HepG2 (cell line): ENCODE data around the gene SLC6A5. TPM values are rescaled to one million over a fixed set of nuclear protein-coding genes. Genes with fewer than 3 reads are reported as not detected.

Experiments used
- HOXA7 ChIP-seq: sonication (generic); formaldehyde crosslinking; IDR thresholded peaks from 2 replicates; pipeline ENCODE4 v1.8.1; 2022; ENCODE audit warnings: mild to moderate bottlenecking, missing genetic modification reagents, moderate library complexity
- polyA plus RNA-seq, 8 experiments: library from polyadenylated mRNA; depleted of rRNA in 3 of 8; stranded (reverse) in 7 of 8; unstranded in 1 of 8; fragments of >200 nt; fragmentation: Illumina TruSeq in 4 of 8; extraction: Trizol in 4 of 8; gene quantifications; 2 replicates each; pipeline versions ENCODE4 v1.2.1 to v1.2.3, GENCODE V29; 2011 to 2016; ENCODE audit warnings: low read depth in 4 of 8, missing spikeins in 1 of 8, mixed read lengths in 1 of 8; ENCODE audit not compliant: insufficient read depth in 1 of 8
- total RNA-seq, 5 experiments: library from RNA; depleted of rRNA; stranded (reverse); fragments of >200 nt; fragmentation: Illumina TruSeq; extraction: Trizol; gene quantifications; 2 replicates each; pipeline ENCODE4 v1.2.3, GENCODE V29; 2016; ENCODE audit warnings: low read depth in 1 of 5
- TF ChIP-seq, protein P1 (sequence below): sonication (generic); formaldehyde crosslinking; IDR thresholded peaks from 2 replicates; pipeline ENCODE4 v1.5.0; 2020; ENCODE audit warnings: mild to moderate bottlenecking, missing genetic modification reagents, borderline replicate concordance
- TF ChIP-seq, protein P2 (sequence below): sonication (generic); formaldehyde crosslinking; IDR thresholded peaks from 2 replicates; pipeline ENCODE4; 2020; ENCODE audit warnings: missing genetic modification reagents, mild to moderate bottlenecking, borderline replicate concordance
- TF ChIP-seq, protein P3 (sequence below): sonication (generic); formaldehyde crosslinking; IDR thresholded peaks from 2 replicates; pipeline ENCODE4 v1.8.0; 2022; ENCODE audit warnings: missing genetic modification reagents, mild to moderate bottlenecking, moderate library complexity, borderline replicate concordance

Gene SLC6A5
- total and polyA plus RNA-seq, 2 of the 13 experiments (the other 11 are each of a cell fraction or from before 2014, with no cell fraction given): not detected

DNA sequence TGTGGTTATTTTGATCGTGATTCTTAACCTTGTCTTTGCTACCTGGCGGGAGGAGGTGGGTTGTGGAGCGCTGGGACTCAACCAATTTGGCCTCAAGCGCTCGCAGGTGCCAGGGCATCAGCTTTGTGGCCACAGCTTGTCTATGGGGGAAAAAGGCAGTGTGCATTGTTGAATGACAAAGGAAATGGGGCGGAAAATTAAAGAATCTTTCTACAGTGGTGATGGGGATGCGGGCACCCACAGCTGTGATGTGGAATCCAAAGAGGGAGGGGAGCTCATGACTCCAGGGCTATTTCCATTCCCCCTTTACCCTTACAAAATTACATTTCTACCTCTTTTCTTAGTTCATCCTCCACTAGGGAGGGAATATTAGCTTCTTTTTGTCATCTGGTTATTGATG lies 1.1 kb downstream of the SLC6A5 start (continued):
- TF ChIP-seq, protein P1, sequence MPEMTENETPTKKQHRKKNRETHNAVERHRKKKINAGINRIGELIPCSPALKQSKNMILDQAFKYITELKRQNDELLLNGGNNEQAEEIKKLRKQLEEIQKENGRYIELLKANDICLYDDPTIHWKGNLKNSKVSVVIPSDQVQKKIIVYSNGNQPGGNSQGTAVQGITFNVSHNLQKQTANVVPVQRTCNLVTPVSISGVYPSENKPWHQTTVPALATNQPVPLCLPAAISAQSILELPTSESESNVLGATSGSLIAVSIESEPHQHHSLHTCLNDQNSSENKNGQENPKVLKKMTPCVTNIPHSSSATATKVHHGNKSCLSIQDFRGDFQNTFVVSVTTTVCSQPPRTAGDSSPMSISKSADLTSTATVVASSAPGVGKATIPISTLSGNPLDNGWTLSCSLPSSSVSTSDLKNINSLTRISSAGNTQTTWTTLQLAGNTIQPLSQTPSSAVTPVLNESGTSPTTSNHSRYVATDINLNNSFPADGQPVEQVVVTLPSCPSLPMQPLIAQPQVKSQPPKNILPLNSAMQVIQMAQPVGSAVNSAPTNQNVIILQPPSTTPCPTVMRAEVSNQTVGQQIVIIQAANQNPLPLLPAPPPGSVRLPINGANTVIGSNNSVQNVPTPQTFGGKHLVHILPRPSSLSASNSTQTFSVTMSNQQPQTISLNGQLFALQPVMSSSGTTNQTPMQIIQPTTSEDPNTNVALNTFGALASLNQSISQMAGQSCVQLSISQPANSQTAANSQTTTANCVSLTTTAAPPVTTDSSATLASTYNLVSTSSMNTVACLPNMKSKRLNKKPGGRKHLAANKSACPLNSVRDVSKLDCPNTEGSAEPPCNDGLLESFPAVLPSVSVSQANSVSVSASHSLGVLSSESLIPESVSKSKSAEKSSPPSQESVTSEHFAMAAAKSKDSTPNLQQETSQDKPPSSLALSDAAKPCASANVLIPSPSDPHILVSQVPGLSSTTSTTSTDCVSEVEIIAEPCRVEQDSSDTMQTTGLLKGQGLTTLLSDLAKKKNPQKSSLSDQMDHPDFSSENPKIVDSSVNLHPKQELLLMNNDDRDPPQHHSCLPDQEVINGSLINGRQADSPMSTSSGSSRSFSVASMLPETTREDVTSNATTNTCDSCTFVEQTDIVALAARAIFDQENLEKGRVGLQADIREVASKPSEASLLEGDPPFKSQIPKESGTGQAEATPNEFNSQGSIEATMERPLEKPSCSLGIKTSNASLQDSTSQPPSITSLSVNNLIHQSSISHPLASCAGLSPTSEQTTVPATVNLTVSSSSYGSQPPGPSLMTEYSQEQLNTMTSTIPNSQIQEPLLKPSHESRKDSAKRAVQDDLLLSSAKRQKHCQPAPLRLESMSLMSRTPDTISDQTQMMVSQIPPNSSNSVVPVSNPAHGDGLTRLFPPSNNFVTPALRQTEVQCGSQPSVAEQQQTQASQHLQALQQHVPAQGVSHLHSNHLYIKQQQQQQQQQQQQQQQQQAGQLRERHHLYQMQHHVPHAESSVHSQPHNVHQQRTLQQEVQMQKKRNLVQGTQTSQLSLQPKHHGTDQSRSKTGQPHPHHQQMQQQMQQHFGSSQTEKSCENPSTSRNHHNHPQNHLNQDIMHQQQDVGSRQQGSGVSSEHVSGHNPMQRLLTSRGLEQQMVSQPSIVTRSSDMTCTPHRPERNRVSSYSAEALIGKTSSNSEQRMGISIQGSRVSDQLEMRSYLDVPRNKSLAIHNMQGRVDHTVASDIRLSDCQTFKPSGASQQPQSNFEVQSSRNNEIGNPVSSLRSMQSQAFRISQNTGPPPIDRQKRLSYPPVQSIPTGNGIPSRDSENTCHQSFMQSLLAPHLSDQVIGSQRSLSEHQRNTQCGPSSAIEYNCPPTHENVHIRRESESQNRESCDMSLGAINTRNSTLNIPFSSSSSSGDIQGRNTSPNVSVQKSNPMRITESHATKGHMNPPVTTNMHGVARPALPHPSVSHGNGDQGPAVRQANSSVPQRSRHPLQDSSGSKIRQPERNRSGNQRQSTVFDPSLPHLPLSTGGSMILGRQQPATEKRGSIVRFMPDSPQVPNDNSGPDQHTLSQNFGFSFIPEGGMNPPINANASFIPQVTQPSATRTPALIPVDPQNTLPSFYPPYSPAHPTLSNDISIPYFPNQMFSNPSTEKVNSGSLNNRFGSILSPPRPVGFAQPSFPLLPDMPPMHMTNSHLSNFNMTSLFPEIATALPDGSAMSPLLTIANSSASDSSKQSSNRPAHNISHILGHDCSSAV (CRISPR knock-in tag): no peak
- TF ChIP-seq, protein P2, sequence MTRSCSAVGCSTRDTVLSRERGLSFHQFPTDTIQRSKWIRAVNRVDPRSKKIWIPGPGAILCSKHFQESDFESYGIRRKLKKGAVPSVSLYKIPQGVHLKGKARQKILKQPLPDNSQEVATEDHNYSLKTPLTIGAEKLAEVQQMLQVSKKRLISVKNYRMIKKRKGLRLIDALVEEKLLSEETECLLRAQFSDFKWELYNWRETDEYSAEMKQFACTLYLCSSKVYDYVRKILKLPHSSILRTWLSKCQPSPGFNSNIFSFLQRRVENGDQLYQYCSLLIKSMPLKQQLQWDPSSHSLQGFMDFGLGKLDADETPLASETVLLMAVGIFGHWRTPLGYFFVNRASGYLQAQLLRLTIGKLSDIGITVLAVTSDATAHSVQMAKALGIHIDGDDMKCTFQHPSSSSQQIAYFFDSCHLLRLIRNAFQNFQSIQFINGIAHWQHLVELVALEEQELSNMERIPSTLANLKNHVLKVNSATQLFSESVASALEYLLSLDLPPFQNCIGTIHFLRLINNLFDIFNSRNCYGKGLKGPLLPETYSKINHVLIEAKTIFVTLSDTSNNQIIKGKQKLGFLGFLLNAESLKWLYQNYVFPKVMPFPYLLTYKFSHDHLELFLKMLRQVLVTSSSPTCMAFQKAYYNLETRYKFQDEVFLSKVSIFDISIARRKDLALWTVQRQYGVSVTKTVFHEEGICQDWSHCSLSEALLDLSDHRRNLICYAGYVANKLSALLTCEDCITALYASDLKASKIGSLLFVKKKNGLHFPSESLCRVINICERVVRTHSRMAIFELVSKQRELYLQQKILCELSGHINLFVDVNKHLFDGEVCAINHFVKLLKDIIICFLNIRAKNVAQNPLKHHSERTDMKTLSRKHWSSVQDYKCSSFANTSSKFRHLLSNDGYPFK (CRISPR knock-in tag): no peak
- TF ChIP-seq, protein P3, sequence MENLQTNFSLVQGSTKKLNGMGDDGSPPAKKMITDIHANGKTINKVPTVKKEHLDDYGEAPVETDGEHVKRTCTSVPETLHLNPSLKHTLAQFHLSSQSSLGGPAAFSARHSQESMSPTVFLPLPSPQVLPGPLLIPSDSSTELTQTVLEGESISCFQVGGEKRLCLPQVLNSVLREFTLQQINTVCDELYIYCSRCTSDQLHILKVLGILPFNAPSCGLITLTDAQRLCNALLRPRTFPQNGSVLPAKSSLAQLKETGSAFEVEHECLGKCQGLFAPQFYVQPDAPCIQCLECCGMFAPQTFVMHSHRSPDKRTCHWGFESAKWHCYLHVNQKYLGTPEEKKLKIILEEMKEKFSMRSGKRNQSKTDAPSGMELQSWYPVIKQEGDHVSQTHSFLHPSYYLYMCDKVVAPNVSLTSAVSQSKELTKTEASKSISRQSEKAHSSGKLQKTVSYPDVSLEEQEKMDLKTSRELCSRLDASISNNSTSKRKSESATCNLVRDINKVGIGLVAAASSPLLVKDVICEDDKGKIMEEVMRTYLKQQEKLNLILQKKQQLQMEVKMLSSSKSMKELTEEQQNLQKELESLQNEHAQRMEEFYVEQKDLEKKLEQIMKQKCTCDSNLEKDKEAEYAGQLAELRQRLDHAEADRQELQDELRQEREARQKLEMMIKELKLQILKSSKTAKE (CRISPR knock-in tag): no peak
- TF ChIP-seq HOXA7 (CRISPR knock-in tag): no peak
